K562 (cell line): ENCODE data around the gene ZNF324B. TPM values are rescaled to one million over a fixed set of nuclear protein-coding genes. Genes with fewer than 3 reads are reported as not detected.

Source experiments
- ATAC-seq: fragments of 200-7000 bp; cut with Tn5 transposase; 3 replicates; pipeline ENCODE4 v1.9.1; 2020; ENCODE audit warnings: moderate library complexity
- BruUV-seq: library from RNA; stranded (reverse); fragments of 400-500 nt; replicated peaks from 2 replicates; lab custom pipeline; 2021; lab: Mats Ljungman, UMichigan
- CTCF ChIA-PET: fragments of 300-600 bp; formaldehyde crosslinking; extraction: SDS; loops from one replicate; lab custom pipeline; 2021; ENCODE audit warnings: low intra/inter-chr PET ratio; lab: Yijun Ruan, JAX
- POLR2A ChIA-PET: fragments of 300-600, 350-650 bp; sonication (Branson Sonifier 250); formaldehyde crosslinking; extraction: SDS; loops from one replicate; lab custom pipeline; 2021; ENCODE audit warnings: antibody characterized with exemption, inconsistent platforms; lab: Yijun Ruan, JAX
- DNase-seq, 4 experiments: peaks; one replicate each; pipeline versions ENCODE4 v3.0.0 to v3.0.0-alpha.2; 2011 to 2018; ENCODE audit warnings: low spot score in 3 of 4, mixed read lengths in 3 of 4; ENCODE audit errors: extremely low read depth in 1 of 4
- FAIRE-seq: peaks from 2 replicates; lab custom pipeline; 2011; peaks lifted over from hg19 to GRCh38; lab: Jason Lieb, UNC
- H2AFZ ChIP-seq: 2 replicates; pipeline ENCODE4 v1.6.0; 2011; ENCODE audit warnings: low read depth, low read length, control low read depth, inconsistent platforms
- H3K27ac ChIP-seq: fragments of 200-600 bp; 3 replicates; pipeline ENCODE4 v1.8.0; 2011; ENCODE audit warnings: low read depth, mild to moderate bottlenecking, control low read depth, inconsistent platforms, low read length, moderate library complexity, mixed read lengths; ENCODE audit errors: extremely low read depth
- H3K27me3 ChIP-seq, 2 experiments: fragments of 300-600 bp in 1 of 2; 2 replicates in 1 of 2; 3 replicates in 1 of 2; pipeline versions ENCODE4 v1.6.0 to v1.8.0; 2011; ENCODE audit warnings: inconsistent platforms in 2 of 2, low read length in 2 of 2, mild to moderate bottlenecking in 1 of 2, mixed read lengths in 1 of 2, moderate library complexity in 1 of 2; ENCODE audit not compliant: control insufficient read depth in 2 of 2, insufficient read depth in 2 of 2
- H3K36me3 ChIP-seq: fragments of 300-600 bp; 3 replicates; pipeline ENCODE4 v1.8.0; 2011; ENCODE audit warnings: mild to moderate bottlenecking, low read length, inconsistent platforms; ENCODE audit not compliant: control insufficient read depth, insufficient read depth
- H3K4me1 ChIP-seq, 2 experiments: fragments of 200-600 bp in 1 of 2; replicated peaks in 1 of 2; 2 replicates in 1 of 2; 3 replicates in 1 of 2; pipeline versions ENCODE4 v1.5.1 to v1.8.0; 2011; ENCODE audit warnings: inconsistent platforms in 2 of 2, low read length in 2 of 2, mild to moderate bottlenecking in 1 of 2, mixed read lengths in 1 of 2, moderate library complexity in 1 of 2; ENCODE audit not compliant: control insufficient read depth in 2 of 2, insufficient read depth in 2 of 2
- H3K4me2 ChIP-seq: 2 replicates; pipeline ENCODE4 v1.6.1; 2011; ENCODE audit warnings: low read length, control low read depth, inconsistent platforms, mixed read lengths; ENCODE audit not compliant: insufficient read depth
- H3K4me3 ChIP-seq: fragments of 200-600 bp; sonication (generic), shearing (Covaris generic); 2 replicates; pipeline ENCODE4 v1.5.1; 2016; ENCODE audit warnings: control low read depth, inconsistent platforms
- H3K79me2 ChIP-seq: fragments of 200-600 bp; 3 replicates; pipeline ENCODE4 v1.8.0; 2011; ENCODE audit warnings: low read length, inconsistent platforms; ENCODE audit not compliant: control insufficient read depth, insufficient read depth
- H3K9ac ChIP-seq, 2 experiments: 2 replicates each; pipeline versions ENCODE4 v1.6.0 to v1.6.1; 2011; ENCODE audit warnings: low read depth in 2 of 2, low read length in 2 of 2, control low read depth in 1 of 2, inconsistent platforms in 1 of 2, mild to moderate bottlenecking in 1 of 2, mixed read lengths in 1 of 2; ENCODE audit not compliant: insufficient read depth in 1 of 2
- H3K9me1 ChIP-seq: one replicate; pipeline ENCODE4 v1.6.0; 2011; ENCODE audit warnings: inconsistent platforms, mild to moderate bottlenecking, low read length, moderate library complexity; ENCODE audit not compliant: control insufficient read depth, insufficient read depth
- H3K9me3 ChIP-seq: replicated peaks from 2 replicates; pipeline ENCODE4 v1.5.1; 2011; ENCODE audit warnings: low read depth, low read length, inconsistent platforms; ENCODE audit not compliant: control insufficient read depth, insufficient read depth
- H4K20me1 ChIP-seq: replicated peaks from 2 replicates; pipeline ENCODE4 v1.6.1; 2011; ENCODE audit warnings: low read length, inconsistent platforms, mixed read lengths; ENCODE audit not compliant: control insufficient read depth, insufficient read depth
- RAD21 ChIP-seq, 2 experiments: fragments of 250-450 bp in 1 of 2; fragments of 450-650 bp in 1 of 2; sonication (Bioruptor Pico) in 1 of 2; formaldehyde crosslinking in 1 of 2; IDR thresholded peaks in 1 of 2; conservative IDR thresholded peaks in 1 of 2; 2 replicates each; pipeline versions ENCODE4 v1.4.0 to v1.8.0; 2020 to 2022; ENCODE audit warnings: mild to moderate bottlenecking in 2 of 2, moderate library complexity in 1 of 2
- ZNF778 ChIP-seq: fragments of 450-650 bp; formaldehyde crosslinking; IDR thresholded peaks from 2 replicates; pipeline ENCODE4 v1.4.0; 2020; ENCODE audit warnings: mild to moderate bottlenecking, moderate library complexity
- WGBS: fragments of 100-300 bp; shearing (Covaris generic); methylation state at CpG from one replicate; pipeline ENCODE4 v1.1.6; 2016; ENCODE audit warnings: low coverage, mixed read lengths; ENCODE audit not compliant: insufficient coverage; ENCODE audit errors: missing lambda C conversion rate; 5-methylcytosine and 5-hydroxymethylcytosine counted together
- in situ Hi-C: fragments of 300-500 bp; cut with MboI; formaldehyde crosslinking; loops from 4 replicates; pipeline ENCODE4 v1.15.0; 2018; ENCODE audit warnings: inconsistent platforms, mixed read lengths
- intact Hi-C: fragments of 100-400 bp; cut with micrococcal nuclease; formaldehyde crosslinking; loops from 2 replicates; pipeline ENCODE4 v1.14.2; 2022
- polyA plus RNA-seq, 8 experiments: library from polyadenylated mRNA; depleted of rRNA in 4 of 8; stranded (reverse) in 5 of 8; unstranded in 3 of 8; fragments of >200 nt; fragmentation: Nextera tagmentation in 2 of 8; fragmentation: Illumina TruSeq in 1 of 8; extraction: Ambion mirVana in 2 of 8; extraction: Trizol in 1 of 8; gene quantifications; 2 replicates each; pipeline versions ENCODE4 v1.2.1 to v1.2.3, GENCODE V29; 2011 to 2014; ENCODE audit warnings: inconsistent platforms in 1 of 8, missing spikeins in 1 of 8
- total RNA-seq, 7 experiments: library from RNA; depleted of rRNA in 6 of 7; stranded (reverse); fragments of >200 nt in 6 of 7; fragmentation: Illumina TruSeq in 2 of 7; extraction: Trizol in 2 of 7; gene quantifications; 2 replicates each; pipeline versions ENCODE4 v1.2.1 to v1.2.3, GENCODE V29; 2011 to 2021; ENCODE audit warnings: low replicate concordance in 1 of 7
- TF ChIP-seq, protein P1 (sequence below): fragments of 250-450 bp; sonication (Bioruptor Pico); IDR thresholded peaks from 2 replicates; pipeline ENCODE4 v1.5.0; 2021; ENCODE audit warnings: mild to moderate bottlenecking, borderline replicate concordance

ZNF324B gene
- total and polyA plus RNA-seq, 9 of the 15 experiments (the other 6 are each of a cell fraction or from before 2014, with no cell fraction given) = 0.20 to 13.5 (median 5.7) TPM

DNA sequence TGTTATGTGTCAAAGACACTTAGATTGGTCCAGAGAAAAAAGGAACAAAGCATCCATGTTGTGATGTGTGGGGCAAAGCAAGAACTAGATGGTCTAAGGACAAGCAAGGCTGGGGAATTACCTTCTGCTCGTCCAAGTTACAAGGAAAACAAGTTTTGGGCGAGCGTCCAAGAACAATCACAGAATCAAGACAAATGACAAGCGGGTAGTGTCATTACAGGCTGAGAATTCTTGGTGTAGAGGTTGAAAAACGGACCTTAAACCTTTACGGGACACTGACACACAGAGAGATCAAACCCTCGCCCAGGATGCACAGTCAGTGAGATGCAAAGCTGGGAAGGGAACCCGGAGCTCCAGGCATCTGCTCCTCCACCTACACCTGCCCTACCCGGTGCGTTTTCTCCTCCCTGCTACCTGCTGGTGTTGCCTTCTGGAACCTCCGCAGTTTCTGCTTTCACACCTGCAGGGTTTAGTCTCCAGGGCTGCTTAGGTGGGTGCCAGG, 515 bp upstream of the ZNF324B start (continued):
- no peak for TF ChIP-seq RAD21 (CRISPR knock-in tag; conservative IDR thresholded peaks at IDR 0.05 in 1 of 2, IDR thresholded peaks at IDR 0.05 in 1 of 2)
- TF ChIP-seq, all 486 proteins: peak for 4

DNA sequence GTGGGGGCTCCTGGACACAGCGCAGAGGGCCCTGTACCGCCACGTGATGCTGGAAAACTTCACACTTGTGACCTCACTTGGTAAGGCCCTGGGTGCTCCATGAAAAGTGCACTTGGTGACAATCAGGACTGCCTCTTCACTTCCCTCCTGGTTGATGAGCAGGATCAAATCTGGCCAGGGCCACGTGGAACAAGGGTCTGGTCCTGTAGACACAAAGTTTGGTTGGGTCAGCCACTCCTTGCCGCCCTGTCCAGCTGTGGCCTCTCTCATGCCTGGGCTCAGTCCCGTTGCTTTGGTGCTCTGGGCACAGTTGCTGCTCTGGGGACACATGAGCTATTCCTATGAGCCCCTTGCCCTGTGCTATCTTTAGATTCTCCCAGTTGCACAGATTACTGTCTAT, 2.3 kb downstream of the ZNF324B start:
- WGBS = 84% methylated on average over 6 of the region's 6 CpGs
- FAIRE-seq = peak; percentile 62
- ChIA-PET CTCF (no interaction called here), POLR2A (no interaction called here)
- peaks cover 32% of the 10 kb centered on the region; the same call in 1 of the 3 replicates for H3K36me3 ChIP-seq
- ATAC-seq = no peak
- no peak overlapping the region for H3K9ac ChIP-seq
- no TSS peak for BruUV-seq
- peaks cover 4 to 15% of the 10 kb centered on the region in 2 experiments; a peak in 4 of 5 replicates for H3K4me1 ChIP-seq
- no peak overlapping the region for H3K27ac ChIP-seq
- H3K27me3 ChIP-seq = no peaks in the 10 kb centered on the region
- no peak overlapping the region for H3K4me3 ChIP-seq
- no peaks in the 10 kb centered on the region for H3K9me1 ChIP-seq
- in situ Hi-C loops = no loop called here
- H3K4me2 ChIP-seq = no peak overlapping the region
- no peaks in the 10 kb centered on the region for H4K20me1 ChIP-seq
- H2AFZ ChIP-seq = no peak overlapping the region
- intact Hi-C loops = no loop called here
- peaks cover 8% of the 10 kb centered on the region; the same call in 2 of the 3 replicates for H3K79me2 ChIP-seq
- H3K9me3 ChIP-seq = peaks cover 12% of the 10 kb centered on the region
- DNase-seq = no peak
- TF ChIP-seq, protein P1, sequence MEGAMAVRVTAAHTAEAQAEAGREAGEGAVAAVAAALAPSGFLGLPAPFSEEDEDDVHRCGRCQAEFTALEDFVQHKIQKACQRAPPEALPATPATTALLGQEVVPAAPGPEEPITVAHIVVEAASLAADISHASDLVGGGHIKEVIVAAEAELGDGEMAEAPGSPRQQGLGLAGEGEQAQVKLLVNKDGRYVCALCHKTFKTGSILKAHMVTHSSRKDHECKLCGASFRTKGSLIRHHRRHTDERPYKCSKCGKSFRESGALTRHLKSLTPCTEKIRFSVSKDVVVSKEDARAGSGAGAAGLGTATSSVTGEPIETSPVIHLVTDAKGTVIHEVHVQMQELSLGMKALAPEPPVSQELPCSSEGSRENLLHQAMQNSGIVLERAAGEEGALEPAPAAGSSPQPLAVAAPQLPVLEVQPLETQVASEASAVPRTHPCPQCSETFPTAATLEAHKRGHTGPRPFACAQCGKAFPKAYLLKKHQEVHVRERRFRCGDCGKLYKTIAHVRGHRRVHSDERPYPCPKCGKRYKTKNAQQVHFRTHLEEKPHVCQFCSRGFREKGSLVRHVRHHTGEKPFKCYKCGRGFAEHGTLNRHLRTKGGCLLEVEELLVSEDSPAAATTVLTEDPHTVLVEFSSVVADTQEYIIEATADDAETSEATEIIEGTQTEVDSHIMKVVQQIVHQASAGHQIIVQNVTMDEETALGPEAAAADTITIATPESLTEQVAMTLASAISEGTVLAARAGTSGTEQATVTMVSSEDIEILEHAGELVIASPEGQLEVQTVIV = no peak
- no peak for TF ChIP-seq ZNF778 (CRISPR knock-in tag)
